HepG2 (cell line): ENCODE results near the gene IL6R. TPM values are rescaled to one million over a fixed set of nuclear protein-coding genes. Genes with fewer than 3 reads are reported as not detected.

Source experiments
- ATF4 ChIP-seq, 2 experiments: fragments of 450-650 bp in 1 of 2; sonication (generic) in 1 of 2; formaldehyde crosslinking; IDR thresholded peaks; 2 replicates each; pipeline versions ENCODE4 v1.5.0 to v1.8.0; 2020 to 2022; ENCODE audit warnings: mild to moderate bottlenecking in 1 of 2, missing genetic modification reagents in 1 of 2
- ELF4 ChIP-seq: sonication (generic); formaldehyde crosslinking; IDR thresholded peaks from 2 replicates; pipeline ENCODE4 v1.5.0; 2020; ENCODE audit warnings: missing genetic modification reagents, mild to moderate bottlenecking, moderate library complexity, borderline replicate concordance
- GMEB2 ChIP-seq: IDR thresholded peaks from 2 replicates; pipeline ENCODE4 v1.6.1; 2016; ENCODE audit warnings: missing biosample characterization, missing genetic modification reagents, low read depth
- HDAC6 ChIP-seq: fragments of 200-600 bp; sonication (generic); IDR thresholded peaks from 2 replicates; pipeline ENCODE4 v1.7.0; 2017; ENCODE audit warnings: mild to moderate bottlenecking, antibody characterized with exemption, low read length, low read depth
- NR2C2 ChIP-seq: sonication (generic); formaldehyde crosslinking; IDR thresholded peaks from 2 replicates; pipeline ENCODE4 v1.4.0; 2020; ENCODE audit warnings: missing genetic modification reagents, mild to moderate bottlenecking, moderate library complexity, borderline replicate concordance
- PCBP1 ChIP-seq: fragments of 200-400 bp; formaldehyde crosslinking; IDR thresholded peaks from 2 replicates; pipeline ENCODE4 v1.6.1; 2017; ENCODE audit warnings: mild to moderate bottlenecking, low read depth, low read length, borderline replicate concordance
- SMAD9 ChIP-seq: sonication (generic); formaldehyde crosslinking; IDR thresholded peaks from 2 replicates; pipeline ENCODE4 v1.5.1; 2020; ENCODE audit warnings: mild to moderate bottlenecking, missing genetic modification reagents
- SOX6 ChIP-seq, 2 experiments: fragments of 450-650 bp in 1 of 2; sonication (generic) in 1 of 2; formaldehyde crosslinking in 1 of 2; IDR thresholded peaks; 2 replicates each; pipeline versions ENCODE4 v1.4.0 to v1.6.1; 2017 to 2020; ENCODE audit warnings: antibody characterized with exemption in 1 of 2, mild to moderate bottlenecking in 1 of 2, missing genetic modification reagents in 1 of 2
- SRSF1 ChIP-seq: fragments of 200-400 bp; formaldehyde crosslinking; optimal IDR thresholded peaks from 2 replicates; pipeline ENCODE3; 2017; ENCODE audit warnings: mild to moderate bottlenecking, low read depth, low read length, moderate library complexity
- TARDBP ChIP-seq: sonication (generic); formaldehyde crosslinking; IDR thresholded peaks from 2 replicates; pipeline ENCODE4 v1.8.0; 2022; ENCODE audit warnings: mild to moderate bottlenecking, missing genetic modification reagents
- TEF ChIP-seq: sonication (generic); formaldehyde crosslinking; IDR thresholded peaks from 2 replicates; pipeline ENCODE4 v1.5.0; 2020; ENCODE audit warnings: missing genetic modification reagents
- ZBTB1 ChIP-seq: sonication (generic); formaldehyde crosslinking; IDR thresholded peaks from 2 replicates; pipeline ENCODE4 v1.4.0; 2020; ENCODE audit warnings: missing genetic modification reagents, borderline replicate concordance
- ZBTB26 ChIP-seq: IDR thresholded peaks from 2 replicates; pipeline ENCODE4 v1.6.1; 2016; ENCODE audit warnings: missing compliant biosample characterization, missing genetic modification reagents, borderline replicate concordance
- ZBTB34 ChIP-seq: sonication (generic); formaldehyde crosslinking; IDR thresholded peaks from 2 replicates; pipeline ENCODE4 v1.8.0; 2022; ENCODE audit warnings: mild to moderate bottlenecking, missing genetic modification reagents
- ZFYVE20 ChIP-seq: sonication (generic); formaldehyde crosslinking; IDR thresholded peaks from 2 replicates; pipeline ENCODE4 v1.8.0; 2023; ENCODE audit warnings: low read depth, mild to moderate bottlenecking, moderate library complexity, missing genetic modification reagents, borderline replicate concordance
- ZNF256 ChIP-seq: sonication (generic); formaldehyde crosslinking; conservative IDR thresholded peaks from 2 replicates; pipeline ENCODE4 v1.4.0; 2020; ENCODE audit warnings: missing genetic modification reagents
- ZNF672 ChIP-seq: sonication (generic); formaldehyde crosslinking; IDR thresholded peaks from 2 replicates; pipeline ENCODE4 v1.8.1; 2022; ENCODE audit warnings: missing genetic modification reagents
- ZNF709 ChIP-seq: sonication (generic); formaldehyde crosslinking; IDR thresholded peaks from 2 replicates; pipeline ENCODE4 v1.5.0; 2020; ENCODE audit warnings: mild to moderate bottlenecking, missing genetic modification reagents
- ZNF777 ChIP-seq: sonication (generic); formaldehyde crosslinking; IDR thresholded peaks from 2 replicates; pipeline ENCODE4 v1.4.0; 2020; ENCODE audit warnings: missing genetic modification reagents
- ZNF891 ChIP-seq: sonication (generic); formaldehyde crosslinking; IDR thresholded peaks from 2 replicates; pipeline ENCODE4 v1.5.0; 2020; ENCODE audit warnings: mild to moderate bottlenecking, missing genetic modification reagents
- ZSCAN20 ChIP-seq: sonication (generic); formaldehyde crosslinking; IDR thresholded peaks from 2 replicates; pipeline ENCODE4 v1.4.0; 2020; ENCODE audit warnings: missing genetic modification reagents, mild to moderate bottlenecking, borderline replicate concordance
- polyA plus RNA-seq, 8 experiments: library from polyadenylated mRNA; depleted of rRNA in 3 of 8; stranded (reverse) in 7 of 8; unstranded in 1 of 8; fragments of >200 nt; fragmentation: Illumina TruSeq in 4 of 8; extraction: Trizol in 4 of 8; gene quantifications; 2 replicates each; pipeline versions ENCODE4 v1.2.1 to v1.2.3, GENCODE V29; 2011 to 2016; ENCODE audit warnings: low read depth in 4 of 8, missing spikeins in 1 of 8, mixed read lengths in 1 of 8; ENCODE audit not compliant: insufficient read depth in 1 of 8
- total RNA-seq, 5 experiments: library from RNA; depleted of rRNA; stranded (reverse); fragments of >200 nt; fragmentation: Illumina TruSeq; extraction: Trizol; gene quantifications; 2 replicates each; pipeline ENCODE4 v1.2.3, GENCODE V29; 2016; ENCODE audit warnings: low read depth in 1 of 5

Gene IL6R
- total and polyA plus RNA-seq, 2 of the 13 experiments (the other 11 are each of a cell fraction or from before 2014, with no cell fraction given) = 5.0 to 24.5 TPM

GRCh38 chr1:154410185-154410827, 5.2 kb downstream of the IL6R start (continued):
- TF ChIP-seq ZBTB34 = no peak
- no peak for TF ChIP-seq ZBTB1
- TF ChIP-seq ZBTB26 = no peak
- no peak for TF ChIP-seq ZNF891 (CRISPR knock-in tag)
- TF ChIP-seq ELF4 (CRISPR knock-in tag) = no peak
- no peak for TF ChIP-seq GMEB2
- no peak for TF ChIP-seq HDAC6
- no peak for TF ChIP-seq NR2C2 (CRISPR knock-in tag)
- TF ChIP-seq ZNF709 (CRISPR knock-in tag) = no peak
- no peak for TF ChIP-seq TARDBP (CRISPR knock-in tag)
- TF ChIP-seq ZFYVE20 (CRISPR knock-in tag) = no peak
- no peak for TF ChIP-seq SRSF1
- TF ChIP-seq SMAD9 (CRISPR knock-in tag) = no peak
- no peak for TF ChIP-seq ZNF777 (CRISPR knock-in tag)
- TF ChIP-seq SOX6 (IDR thresholded peaks at IDR 0.05) = no peak
- peak; percentile 52 for TF ChIP-seq SOX6 (CRISPR knock-in tag; IDR thresholded peaks at IDR 0.05)
- no peak for TF ChIP-seq ATF4 (CRISPR knock-in tag; IDR thresholded peaks at IDR 0.05)
- no peak for TF ChIP-seq ZSCAN20 (CRISPR knock-in tag)
- no peak for TF ChIP-seq ZNF256 (CRISPR knock-in tag)
- no peak for TF ChIP-seq TEF (CRISPR knock-in tag)
- TF ChIP-seq ZNF672 = no peak
- no peak for TF ChIP-seq PCBP1
